GM19240 (cell line): ENCODE data around the gene COL1A2.

Experiments used
- DNase-seq: peaks from one replicate; pipeline ENCODE4 v3.0.0; 2011; ENCODE audit warnings: low spot score; ENCODE audit not compliant: insufficient read length

Gene COL1A2

DNA sequence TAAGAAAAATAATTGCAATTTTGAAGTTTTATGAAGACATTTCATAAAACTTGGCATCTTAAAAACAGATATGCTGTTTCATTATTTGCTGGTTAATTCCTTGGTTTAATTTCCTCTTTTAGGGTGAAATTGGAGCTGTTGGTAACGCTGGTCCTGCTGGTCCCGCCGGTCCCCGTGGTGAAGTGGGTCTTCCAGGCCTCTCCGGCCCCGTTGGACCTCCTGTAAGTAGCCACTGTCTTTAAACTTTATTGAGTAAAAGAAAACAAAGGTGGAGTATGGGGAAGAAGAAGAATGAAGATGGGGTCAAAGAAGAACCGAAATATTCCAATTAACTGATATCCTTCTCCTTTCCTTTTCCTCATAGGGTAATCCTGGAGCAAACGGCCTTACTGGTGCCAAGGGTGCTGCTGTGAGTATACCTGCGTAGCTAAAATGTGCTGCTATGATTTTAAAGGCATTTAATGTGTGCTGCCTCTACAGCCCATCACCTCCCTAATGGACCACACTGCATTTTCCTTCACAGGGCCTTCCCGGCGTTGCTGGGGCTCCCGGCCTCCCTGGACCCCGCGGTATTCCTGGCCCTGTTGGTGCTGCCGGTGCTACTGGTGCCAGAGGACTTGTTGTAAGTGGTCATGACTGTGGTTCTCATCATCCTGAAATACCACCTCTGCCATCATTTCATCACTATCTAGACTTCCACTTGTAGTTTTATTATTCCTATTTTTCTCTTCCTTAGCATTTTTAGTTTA, 14.7 kb downstream of the COL1A2 start:
- no peak for DNase-seq

DNA sequence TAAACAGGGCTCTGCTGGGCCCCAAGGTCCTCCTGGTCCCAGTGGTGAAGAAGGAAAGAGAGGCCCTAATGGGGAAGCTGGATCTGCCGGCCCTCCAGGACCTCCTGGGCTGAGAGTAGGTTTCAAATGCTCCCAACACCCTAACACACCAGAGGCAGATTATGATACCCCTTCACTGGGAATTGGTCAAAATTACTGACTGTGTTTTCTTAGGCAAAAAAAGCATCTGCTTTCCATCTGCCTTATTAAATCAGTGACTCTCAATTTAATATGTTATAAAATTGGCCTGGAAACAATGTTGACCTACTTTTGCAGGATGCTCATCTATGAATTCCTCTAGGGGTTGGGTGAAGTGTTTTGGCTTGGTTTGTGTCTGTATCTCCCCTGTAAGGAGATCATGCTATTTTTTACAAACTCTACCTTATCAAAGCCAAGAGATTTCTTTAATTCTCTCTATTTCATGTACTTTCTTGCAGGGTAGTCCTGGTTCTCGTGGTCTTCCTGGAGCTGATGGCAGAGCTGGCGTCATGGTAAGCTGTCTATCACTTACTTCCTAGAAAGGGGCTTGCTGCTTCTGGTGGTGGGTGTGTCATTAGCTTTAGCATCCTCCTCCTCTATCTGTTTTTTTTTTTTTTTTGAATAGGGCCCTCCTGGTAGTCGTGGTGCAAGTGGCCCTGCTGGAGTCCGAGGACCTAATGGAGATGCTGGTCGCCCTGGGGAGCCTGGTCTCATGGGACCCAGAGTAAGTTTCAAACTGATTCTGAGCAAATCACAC, 15.9 kb downstream of the COL1A2 start:
- no peak for DNase-seq

DNA sequence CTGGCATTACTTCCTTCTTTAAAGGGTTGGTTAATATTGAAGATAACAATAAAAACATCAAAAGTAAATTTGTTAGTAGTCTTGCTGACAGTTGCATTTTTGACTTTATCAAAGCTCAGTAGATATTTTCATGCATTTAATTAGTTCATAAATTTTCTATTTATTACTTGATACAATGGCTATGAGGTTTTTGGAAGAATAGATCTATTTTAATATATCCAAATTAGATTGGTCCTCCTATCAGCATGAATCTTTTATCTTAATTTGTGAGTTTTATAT, 16.4 kb downstream of the COL1A2 start:
- DNase-seq: no peak

DNA sequence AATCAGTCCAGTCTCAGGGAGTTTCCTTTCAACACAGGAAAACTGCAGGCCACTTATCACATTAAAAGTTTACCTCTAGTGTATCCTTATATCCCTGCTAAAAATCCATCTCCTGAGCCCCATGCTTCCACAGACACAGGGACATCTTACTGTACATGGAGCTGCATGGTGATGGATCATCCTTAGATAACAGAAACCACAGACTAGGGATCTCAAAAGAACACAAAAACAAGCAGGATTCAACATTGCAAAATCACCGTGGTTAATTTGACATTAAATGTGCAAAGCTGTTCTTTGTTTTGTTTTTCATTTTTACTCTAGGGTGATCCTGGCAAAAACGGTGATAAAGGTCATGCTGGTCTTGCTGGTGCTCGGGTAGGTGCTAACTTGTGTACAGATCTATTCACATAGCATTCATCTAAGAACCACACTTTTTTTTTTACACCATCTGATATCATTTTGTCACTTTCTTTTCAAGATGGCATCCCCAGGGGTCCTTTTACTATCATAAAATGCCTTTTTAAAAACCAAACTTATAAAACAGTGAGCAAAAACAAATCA, 18.1 kb downstream of the COL1A2 start:
- DNase-seq: no peak

DNA sequence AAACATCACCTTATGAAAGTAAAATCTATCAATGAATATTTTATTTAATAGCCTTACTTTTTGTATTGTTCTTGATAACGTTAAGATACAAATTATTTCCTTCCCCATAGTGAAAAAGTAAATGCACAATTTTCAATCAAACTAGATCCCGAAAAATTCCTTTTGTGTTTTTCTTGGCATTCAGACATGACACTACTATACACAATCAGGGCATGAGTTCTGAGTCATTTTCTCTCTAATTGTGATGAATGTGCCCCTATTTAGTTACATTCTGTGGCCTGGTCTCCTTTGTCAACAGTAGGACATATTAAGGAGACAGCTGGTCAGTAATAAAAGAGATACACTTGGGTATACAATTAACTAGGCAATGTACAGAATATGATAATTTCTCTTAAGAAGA, 19.8 kb downstream of the COL1A2 start:
- no peak for DNase-seq

DNA sequence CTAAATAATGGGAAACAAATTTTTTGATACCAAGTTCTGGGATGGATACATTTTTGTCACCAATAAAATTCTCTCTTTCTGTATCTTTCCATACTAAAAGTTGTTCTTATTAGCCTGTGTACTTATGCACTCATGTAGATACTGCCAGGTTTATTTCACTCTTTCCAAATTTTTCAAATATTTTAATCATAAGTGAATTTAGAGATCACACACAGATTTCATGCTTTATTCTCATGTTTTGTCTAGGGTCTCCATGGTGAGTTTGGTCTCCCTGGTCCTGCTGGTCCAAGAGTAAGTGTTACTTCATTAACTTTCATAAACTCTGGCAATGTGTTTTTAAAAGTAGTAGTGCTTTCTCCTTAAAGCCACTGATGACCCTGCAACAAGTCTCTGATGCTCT, 20.3 kb downstream of the COL1A2 start:
- DNase-seq: no peak

DNA sequence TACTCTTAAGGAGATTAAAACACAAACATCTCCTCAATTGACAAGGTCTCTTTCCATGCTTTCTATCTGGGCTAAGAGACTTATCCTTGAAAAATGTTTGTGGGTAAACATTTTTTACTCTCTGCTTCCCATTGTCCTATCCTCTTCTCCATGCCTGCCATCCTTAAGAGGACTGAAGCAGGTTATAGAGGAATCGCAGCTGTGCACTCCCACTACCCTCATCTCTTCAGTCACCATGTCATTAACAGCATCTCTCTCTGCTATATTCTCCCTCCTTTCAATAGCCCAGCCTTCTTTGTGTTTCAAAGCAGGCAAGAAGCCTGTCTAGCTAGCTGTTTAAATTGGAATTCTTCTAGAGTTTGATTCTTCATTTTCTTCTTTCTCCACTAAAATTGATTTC, 22.6 kb downstream of the COL1A2 start:
- no peak for DNase-seq

DNA sequence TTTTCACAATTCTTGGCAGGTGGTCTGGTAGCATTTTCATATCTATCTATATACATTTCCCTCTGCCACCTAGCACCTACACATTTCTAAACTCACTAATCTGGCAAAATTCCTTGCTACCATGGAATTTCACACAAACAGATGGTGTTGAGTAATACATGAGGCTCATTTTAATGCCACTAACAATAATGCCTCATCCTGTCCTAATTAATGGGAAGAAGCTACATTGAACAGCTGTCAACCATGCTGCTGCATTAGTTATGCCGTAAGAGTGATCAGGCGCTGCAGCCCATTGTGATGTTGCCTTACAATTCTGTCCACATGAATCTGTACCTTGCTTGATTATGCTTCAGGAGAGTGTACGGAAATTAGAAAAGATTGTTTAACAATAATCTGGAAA, 23.2 kb downstream of the COL1A2 start:
- DNase-seq: no peak

DNA sequence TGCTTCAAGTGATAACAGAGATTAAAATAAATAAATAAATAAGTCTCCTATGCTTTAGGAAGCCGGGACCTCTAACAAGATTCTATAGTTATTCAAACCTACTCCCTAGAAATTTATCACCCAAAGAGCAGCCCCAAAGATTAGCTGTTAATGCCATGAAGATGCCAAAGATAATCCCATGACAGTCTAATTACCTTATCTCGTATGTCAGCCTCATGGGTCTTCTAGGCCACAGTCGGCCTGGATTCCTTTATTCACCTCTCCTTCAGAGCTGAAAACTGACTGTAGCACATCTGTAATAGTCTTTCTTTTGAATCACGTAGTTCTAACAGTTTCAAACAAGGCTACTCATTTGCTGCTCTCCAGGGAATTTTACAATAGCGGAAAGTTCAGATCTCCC, 24.2 kb downstream of the COL1A2 start:
- no peak for DNase-seq

DNA sequence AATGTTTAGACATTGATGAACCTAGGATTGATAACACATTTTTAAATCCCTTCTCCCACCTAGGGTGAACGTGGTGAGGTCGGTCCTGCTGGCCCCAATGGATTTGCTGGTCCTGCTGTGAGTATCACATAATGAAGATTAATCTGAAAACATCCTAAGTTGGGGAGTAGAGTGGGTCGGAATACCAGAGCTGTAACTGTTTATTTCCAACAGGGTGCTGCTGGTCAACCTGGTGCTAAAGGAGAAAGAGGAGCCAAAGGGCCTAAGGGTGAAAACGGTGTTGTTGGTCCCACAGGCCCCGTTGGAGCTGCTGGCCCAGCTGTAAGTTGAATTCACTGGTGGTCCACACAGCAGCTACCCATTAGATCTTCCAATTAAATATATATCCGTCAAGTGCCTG, 25.6 kb downstream of the COL1A2 start:
- no peak for DNase-seq

DNA sequence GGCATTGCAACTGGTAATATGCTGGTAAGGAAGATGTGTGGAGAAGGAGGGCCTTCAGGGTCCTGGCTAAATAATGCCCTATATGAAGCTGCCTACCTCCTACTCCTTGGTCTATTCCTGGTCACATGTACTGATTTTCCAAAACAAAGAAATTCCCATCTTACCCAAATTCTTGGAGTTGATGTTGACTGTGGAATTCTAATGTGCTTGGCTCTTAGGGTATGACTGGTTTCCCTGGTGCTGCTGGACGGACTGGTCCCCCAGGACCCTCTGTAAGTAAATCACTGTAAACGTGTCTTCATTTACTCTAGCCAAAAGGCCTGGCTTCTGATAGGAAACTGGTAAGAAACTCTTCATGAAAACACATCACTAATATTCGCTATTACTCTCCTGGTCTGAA, 27.0 kb downstream of the COL1A2 start:
- no peak for DNase-seq

DNA sequence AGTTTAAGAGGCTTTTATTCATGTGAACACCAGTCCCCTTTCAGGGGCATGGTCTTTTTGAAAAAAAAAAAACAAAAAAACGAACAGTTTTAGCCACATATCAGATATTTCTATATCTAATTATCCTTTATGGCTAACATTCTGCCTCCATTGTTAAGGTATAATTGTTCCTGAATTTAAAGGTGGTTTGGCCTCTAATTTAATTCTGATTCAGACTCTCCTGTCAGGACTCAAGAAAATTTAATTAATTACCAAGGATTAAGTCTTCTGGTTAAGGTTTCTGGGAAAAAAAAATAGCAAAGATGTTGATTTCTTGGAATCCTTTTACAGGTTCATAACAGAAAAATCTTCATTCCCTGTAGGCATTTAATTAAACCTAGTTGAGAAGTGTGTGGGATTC, 27.4 kb downstream of the COL1A2 start:
- no peak for DNase-seq

DNA sequence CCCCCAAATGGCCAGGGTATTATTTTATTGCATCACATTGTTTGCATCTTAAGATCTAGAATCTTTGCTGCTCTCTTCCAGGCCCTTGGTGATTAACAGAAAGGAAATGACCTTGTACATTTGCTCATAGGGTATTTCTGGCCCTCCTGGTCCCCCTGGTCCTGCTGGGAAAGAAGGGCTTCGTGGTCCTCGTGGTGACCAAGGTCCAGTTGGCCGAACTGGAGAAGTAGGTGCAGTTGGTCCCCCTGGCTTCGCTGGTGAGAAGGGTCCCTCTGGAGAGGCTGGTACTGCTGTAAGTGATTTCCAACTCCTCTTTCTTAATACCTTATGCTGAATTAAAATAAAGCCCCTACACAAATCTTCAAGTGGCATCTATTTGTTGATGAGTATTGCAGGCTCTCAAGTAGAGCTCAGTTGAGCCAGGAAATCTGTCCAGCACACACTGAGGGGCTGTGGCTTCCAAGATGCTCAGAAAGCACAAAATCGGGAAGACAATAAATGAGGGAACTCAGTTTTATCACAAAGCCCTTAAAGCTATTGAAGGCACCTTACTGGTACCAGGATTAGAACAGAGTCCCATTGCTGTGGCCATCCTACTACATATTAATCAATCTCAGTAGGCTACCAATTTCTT, 28.2 kb downstream of the COL1A2 start:
- no peak for DNase-seq

DNA sequence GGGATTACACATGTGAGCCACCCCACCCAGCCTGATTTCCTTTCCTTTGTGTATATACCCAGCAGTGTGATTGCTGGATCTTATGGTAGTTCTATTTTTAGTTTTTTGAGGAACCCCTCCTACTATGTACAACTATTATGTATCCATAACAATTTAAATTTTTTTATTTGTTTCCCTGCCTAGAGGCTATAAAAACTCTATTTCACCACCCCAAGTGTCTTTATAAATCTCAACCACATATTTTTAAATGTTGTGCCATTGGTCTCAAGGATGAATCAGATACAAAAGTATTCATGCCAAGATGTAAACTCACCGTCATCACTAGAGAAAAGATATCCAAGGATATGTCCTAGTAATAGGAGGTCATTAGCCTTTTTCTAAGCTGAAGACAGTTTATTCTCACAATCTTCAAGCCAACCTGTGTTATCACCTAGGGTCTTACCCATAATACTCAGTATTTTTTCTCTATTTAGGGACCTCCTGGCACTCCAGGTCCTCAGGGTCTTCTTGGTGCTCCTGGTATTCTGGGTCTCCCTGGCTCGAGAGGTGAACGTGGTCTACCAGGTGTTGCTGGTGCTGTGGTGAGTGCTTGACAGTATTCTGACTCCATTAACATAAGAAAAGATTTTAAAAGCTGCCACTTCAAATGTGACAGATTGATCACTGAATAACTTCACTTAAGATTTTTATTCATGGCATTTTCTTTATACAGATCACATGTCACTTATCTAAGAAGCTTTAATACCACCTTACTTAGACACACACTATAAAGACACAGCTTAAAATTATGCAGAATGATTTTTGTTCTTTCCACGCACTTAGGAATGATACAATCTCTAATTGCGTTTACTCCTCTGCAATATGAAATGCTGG, 29.4 kb downstream of the COL1A2 start:
- no peak for DNase-seq

DNA sequence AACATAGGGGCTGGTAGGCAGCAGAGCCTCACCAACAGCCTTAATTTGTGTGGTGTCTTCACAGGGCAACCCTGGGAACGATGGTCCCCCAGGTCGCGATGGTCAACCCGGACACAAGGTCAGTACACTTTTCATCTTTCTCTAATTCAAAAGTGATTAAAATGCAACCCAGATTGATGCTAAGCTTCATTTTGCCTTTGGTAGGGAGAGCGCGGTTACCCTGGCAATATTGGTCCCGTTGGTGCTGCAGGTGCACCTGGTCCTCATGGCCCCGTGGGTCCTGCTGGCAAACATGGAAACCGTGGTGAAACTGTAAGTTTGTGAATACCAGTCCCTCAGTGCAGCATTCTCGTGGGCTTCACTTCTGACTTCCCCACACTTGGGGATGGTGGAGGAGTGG, 30.9 kb downstream of the COL1A2 start:
- DNase-seq: no peak

DNA sequence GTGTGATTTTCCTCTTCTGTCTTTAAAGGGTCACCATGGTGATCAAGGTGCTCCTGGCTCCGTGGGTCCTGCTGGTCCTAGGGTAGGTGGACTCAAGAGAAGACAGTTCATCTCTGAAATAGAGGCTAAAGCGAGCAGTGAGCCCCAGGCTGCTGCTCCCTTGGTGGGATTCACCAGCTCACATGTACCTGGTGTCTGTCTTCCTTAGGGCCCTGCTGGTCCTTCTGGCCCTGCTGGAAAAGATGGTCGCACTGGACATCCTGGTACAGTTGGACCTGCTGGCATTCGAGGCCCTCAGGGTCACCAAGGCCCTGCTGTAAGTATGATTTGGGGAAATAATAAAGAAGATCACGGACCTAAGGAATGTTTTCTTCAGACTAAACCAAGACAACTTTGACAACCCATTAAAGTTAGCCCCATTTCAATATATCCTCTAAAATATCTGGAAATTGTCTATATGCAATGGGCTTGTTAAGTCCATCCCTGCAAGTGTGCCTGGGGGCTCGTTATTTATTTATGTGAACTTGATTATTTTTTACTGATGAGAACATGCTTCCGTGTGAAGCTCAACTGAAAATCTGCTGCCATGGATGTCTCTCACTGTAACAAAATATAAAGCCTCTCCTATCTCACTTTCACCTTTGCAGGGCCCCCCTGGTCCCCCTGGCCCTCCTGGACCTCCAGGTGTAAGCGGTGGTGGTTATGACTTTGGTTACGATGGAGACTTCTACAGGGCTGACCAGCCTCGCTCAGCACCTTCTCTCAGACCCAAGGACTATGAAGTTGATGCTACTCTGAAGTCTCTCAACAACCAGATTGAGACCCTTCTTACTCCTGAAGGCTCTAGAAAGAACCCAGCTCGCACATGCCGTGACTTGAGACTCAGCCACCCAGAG, 32.5 kb downstream of the COL1A2 start:
- no peak for DNase-seq

DNA sequence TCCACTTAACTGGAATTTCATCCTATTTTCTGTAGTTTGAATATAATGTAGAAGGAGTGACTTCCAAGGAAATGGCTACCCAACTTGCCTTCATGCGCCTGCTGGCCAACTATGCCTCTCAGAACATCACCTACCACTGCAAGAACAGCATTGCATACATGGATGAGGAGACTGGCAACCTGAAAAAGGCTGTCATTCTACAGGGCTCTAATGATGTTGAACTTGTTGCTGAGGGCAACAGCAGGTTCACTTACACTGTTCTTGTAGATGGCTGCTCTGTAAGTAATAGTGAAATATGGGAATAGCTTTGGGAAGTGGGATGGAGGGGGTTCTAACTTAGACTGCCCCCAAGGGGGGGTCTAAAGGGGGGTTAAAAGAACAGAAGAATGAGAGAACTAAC, 34.5 kb downstream of the COL1A2 start:
- DNase-seq: no peak

DNA sequence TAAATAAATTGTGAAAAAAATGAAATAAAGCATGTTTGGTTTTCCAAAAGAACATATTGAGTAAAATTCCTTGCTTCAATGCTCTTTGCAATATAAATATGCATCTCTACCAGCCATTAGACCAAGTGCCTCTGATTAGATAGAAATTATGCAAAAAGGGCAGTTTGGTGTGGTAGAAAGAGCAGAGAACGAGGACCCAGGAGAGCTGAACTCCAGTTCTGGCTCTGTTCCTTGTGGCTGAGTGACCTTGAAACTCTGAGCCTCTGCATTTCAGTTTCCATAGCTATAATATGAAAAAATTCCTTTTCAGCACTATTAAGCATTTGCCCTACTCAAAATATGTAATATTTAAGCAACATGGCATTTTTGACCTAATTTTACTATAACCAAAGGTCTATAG, 36.5 kb downstream of the COL1A2 start:
- no peak for DNase-seq

DNA sequence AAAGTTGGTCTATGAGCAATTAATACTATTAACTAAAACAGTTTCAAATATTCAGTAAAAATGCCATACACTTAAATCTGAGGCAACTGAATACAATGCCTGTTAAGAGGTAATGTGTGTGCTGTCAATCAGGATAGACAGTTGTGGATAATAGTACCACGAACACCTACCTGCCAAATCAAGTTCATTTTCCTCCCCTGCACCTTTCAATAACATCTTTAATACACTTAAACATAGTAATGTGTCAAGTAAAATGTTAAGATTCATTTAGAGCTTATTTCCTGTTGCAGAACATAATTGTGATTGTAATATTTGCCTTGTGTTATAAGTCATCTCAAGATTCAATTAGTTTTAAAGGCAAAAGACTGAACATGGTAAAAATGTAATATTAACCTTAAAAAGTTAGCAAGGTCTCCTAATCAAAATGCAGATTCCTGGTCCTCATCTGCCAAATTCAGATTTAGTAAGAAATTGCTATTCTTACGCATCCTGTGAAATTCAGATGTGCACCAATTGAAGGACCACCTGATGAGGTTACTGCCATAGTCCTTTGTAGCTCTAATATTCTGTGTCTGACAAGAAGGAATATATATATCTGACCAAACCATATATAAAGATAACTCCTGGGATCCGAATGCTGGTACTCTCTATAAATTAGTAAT, 37.1 kb downstream of the COL1A2 start:
- no peak for DNase-seq

DNA sequence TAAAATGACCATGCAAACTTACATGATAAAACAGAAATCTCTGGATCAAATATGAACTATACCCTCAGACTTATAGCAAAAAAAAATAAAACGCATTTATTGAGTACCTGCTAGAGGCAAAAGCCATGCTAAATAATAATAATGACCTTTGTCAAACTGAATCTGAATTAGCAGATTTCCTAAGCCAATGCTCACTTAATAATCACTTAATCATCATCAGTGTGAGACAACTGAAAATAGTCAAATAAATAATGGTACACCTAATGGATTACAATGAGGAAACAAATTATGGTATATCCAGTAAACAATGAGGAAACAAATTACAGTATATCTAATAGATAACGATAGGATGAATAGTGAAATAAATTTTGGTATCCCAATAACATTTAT, 37.6 kb downstream of the COL1A2 start:
- no peak for DNase-seq
